Panc1 (cell line): ENCODE results near the gene SOX11. TPM values are rescaled to one million over a fixed set of nuclear protein-coding genes. Genes with fewer than 3 reads are reported as not detected.

Experiments
- ATAC-seq: fragments of 200-7000 bp; cut with Tn5 transposase; 2 replicates; pipeline ENCODE4 v1.9.1; 2020; ENCODE audit warnings: mild to moderate bottlenecking, moderate library complexity
- BruUV-seq: library from RNA; stranded (reverse); fragments of 400-500 nt; replicated peaks from 2 replicates; lab custom pipeline; 2021; lab: Mats Ljungman, UMichigan
- CTCF ChIA-PET: fragments of 300-600 bp; sonication (Branson Sonifier 250); formaldehyde crosslinking; loops from one replicate; lab custom pipeline; 2022; ENCODE audit warnings: antibody characterized with exemption; lab: Charles Lee
- POLR2A ChIA-PET: fragments of 300-600 bp; sonication (Branson Sonifier 250); formaldehyde crosslinking; loops from one replicate; lab custom pipeline; 2022; ENCODE audit warnings: antibody characterized with exemption; lab: Charles Lee
- DNase-seq: peaks from one replicate; pipeline ENCODE4 v3.0.0-alpha.2; 2010; ENCODE audit warnings: low read depth, low spot score
- H3K27ac ChIP-seq: 2 replicates; pipeline ENCODE4 v1.5.1; 2011; ENCODE audit warnings: mild to moderate bottlenecking, low read length, inconsistent platforms
- H3K27me3 ChIP-seq: fragments of 200-500 bp; sonication (Bioruptor generic); 2 replicates; pipeline ENCODE4 v1.6.0; 2014; ENCODE audit warnings: low read length, inconsistent platforms; ENCODE audit not compliant: control insufficient read depth, insufficient read depth
- H3K36me3 ChIP-seq: fragments of 200-500 bp; sonication (Bioruptor generic); 2 replicates; pipeline ENCODE4 v1.5.1; 2014; ENCODE audit warnings: inconsistent platforms, mild to moderate bottlenecking, low read length, moderate library complexity; ENCODE audit not compliant: control insufficient read depth, insufficient read depth
- H3K4me1 ChIP-seq: 2 replicates; pipeline ENCODE4 v1.5.1; 2011; ENCODE audit warnings: inconsistent platforms, mild to moderate bottlenecking, low read length, moderate library complexity; ENCODE audit not compliant: control insufficient read depth, insufficient read depth
- H3K4me3 ChIP-seq, 2 experiments: 2 replicates each; pipeline ENCODE4 v1.5.1; 2011 to 2012; ENCODE audit warnings: low read depth in 2 of 2, low read length in 2 of 2, mild to moderate bottlenecking in 2 of 2, inconsistent platforms in 1 of 2, moderate library complexity in 1 of 2
- H3K9me3 ChIP-seq: fragments of 200-500 bp; sonication (Bioruptor generic); 2 replicates; pipeline ENCODE4 v1.5.1; 2014; ENCODE audit warnings: low read depth, mild to moderate bottlenecking, inconsistent platforms, low read length, moderate library complexity; ENCODE audit not compliant: control insufficient read depth, insufficient read depth
- POLR2AphosphoS5 ChIP-seq: IDR thresholded peaks from 2 replicates; pipeline ENCODE4 v1.6.1; 2012; ENCODE audit warnings: mild to moderate bottlenecking, low read depth, low read length, moderate library complexity
- SIN3A ChIP-seq: IDR thresholded peaks from 2 replicates; pipeline ENCODE4 v1.6.1; 2012; ENCODE audit warnings: low read depth, mild to moderate bottlenecking, low read length, moderate library complexity, borderline replicate concordance; ENCODE audit not compliant: insufficient read depth
- TCF7L2 ChIP-seq: IDR thresholded peaks from 2 replicates; pipeline ENCODE4 v1.6.1; 2011; ENCODE audit warnings: mild to moderate bottlenecking, low read depth, low read length, inconsistent platforms
- in situ Hi-C: cut with HindIII; loops from 2 replicates; pipeline ENCODE4 v1.10.0; 2016; ENCODE audit warnings: low sequenced_read_pairs, low pct_unique_long_range_greater_than_20kb
- intact Hi-C: fragments of 100-400 bp; cut with micrococcal nuclease; formaldehyde crosslinking; loops from one replicate; pipeline ENCODE4 v1.10.0; 2022; ENCODE audit not compliant: unreplicated experiment
- total RNA-seq: library from RNA; stranded (reverse); gene quantifications from one replicate; pipeline ENCODE4 v1.2.1, GENCODE V29; 2021; ENCODE audit not compliant: unreplicated experiment
- TF ChIP-seq, protein P1 (sequence below): fragments of 450-650 bp; IDR thresholded peaks from 2 replicates; pipeline ENCODE4 v1.5.1; 2017; ENCODE audit warnings: mild to moderate bottlenecking
- TF ChIP-seq, protein P2 (sequence below), 2 experiments: IDR thresholded peaks; 2 replicates each; pipeline ENCODE4 v1.6.1; 2011 to 2012; ENCODE audit warnings: low read depth in 2 of 2, control low read depth in 1 of 2, low read length in 1 of 2, mild to moderate bottlenecking in 1 of 2, moderate library complexity in 1 of 2; ENCODE audit not compliant: insufficient read depth in 1 of 2

Gene SOX11
- total RNA-seq, 1 experiment from 2014 or later: not detected

- Histone ChIP-seq H3K4me1 (no peaks in the 10 kb centered on the region), H3K27ac (no peak overlapping the region), H3K4me3 (no peak overlapping the region), H3K36me3 (no peaks in the 10 kb centered on the region), H3K27me3 (no peaks in the 10 kb centered on the region), H3K9me3 (no peaks in the 10 kb centered on the region)
- intact Hi-C loops: no loop called here
- CTCF ChIA-PET: no interaction called here
- POLR2A ChIA-PET: no interaction called here
- no peak for TF ChIP-seq POLR2AphosphoS5
- TF ChIP-seq TCF7L2: no peak
- TF ChIP-seq, protein P1, sequence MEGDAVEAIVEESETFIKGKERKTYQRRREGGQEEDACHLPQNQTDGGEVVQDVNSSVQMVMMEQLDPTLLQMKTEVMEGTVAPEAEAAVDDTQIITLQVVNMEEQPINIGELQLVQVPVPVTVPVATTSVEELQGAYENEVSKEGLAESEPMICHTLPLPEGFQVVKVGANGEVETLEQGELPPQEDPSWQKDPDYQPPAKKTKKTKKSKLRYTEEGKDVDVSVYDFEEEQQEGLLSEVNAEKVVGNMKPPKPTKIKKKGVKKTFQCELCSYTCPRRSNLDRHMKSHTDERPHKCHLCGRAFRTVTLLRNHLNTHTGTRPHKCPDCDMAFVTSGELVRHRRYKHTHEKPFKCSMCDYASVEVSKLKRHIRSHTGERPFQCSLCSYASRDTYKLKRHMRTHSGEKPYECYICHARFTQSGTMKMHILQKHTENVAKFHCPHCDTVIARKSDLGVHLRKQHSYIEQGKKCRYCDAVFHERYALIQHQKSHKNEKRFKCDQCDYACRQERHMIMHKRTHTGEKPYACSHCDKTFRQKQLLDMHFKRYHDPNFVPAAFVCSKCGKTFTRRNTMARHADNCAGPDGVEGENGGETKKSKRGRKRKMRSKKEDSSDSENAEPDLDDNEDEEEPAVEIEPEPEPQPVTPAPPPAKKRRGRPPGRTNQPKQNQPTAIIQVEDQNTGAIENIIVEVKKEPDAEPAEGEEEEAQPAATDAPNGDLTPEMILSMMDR: no peak
- TF ChIP-seq SIN3A: no peak
- TF ChIP-seq, protein P2, sequence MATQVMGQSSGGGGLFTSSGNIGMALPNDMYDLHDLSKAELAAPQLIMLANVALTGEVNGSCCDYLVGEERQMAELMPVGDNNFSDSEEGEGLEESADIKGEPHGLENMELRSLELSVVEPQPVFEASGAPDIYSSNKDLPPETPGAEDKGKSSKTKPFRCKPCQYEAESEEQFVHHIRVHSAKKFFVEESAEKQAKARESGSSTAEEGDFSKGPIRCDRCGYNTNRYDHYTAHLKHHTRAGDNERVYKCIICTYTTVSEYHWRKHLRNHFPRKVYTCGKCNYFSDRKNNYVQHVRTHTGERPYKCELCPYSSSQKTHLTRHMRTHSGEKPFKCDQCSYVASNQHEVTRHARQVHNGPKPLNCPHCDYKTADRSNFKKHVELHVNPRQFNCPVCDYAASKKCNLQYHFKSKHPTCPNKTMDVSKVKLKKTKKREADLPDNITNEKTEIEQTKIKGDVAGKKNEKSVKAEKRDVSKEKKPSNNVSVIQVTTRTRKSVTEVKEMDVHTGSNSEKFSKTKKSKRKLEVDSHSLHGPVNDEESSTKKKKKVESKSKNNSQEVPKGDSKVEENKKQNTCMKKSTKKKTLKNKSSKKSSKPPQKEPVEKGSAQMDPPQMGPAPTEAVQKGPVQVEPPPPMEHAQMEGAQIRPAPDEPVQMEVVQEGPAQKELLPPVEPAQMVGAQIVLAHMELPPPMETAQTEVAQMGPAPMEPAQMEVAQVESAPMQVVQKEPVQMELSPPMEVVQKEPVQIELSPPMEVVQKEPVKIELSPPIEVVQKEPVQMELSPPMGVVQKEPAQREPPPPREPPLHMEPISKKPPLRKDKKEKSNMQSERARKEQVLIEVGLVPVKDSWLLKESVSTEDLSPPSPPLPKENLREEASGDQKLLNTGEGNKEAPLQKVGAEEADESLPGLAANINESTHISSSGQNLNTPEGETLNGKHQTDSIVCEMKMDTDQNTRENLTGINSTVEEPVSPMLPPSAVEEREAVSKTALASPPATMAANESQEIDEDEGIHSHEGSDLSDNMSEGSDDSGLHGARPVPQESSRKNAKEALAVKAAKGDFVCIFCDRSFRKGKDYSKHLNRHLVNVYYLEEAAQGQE (IDR thresholded peaks at IDR 0.05; ENCODE audit: insufficient read depth in 1 of 2, low read depth in 2 of 2, low read length in 1 of 2): no peak
- ATAC-seq (no peak), DNase-seq (no peak)
- in situ Hi-C loops: no loop called here
- BruUV-seq: no TSS peak
These were observed 48.6 kb downstream of the SOX11 start for GRCh38 chr2:5740817-5741216.

DNA sequence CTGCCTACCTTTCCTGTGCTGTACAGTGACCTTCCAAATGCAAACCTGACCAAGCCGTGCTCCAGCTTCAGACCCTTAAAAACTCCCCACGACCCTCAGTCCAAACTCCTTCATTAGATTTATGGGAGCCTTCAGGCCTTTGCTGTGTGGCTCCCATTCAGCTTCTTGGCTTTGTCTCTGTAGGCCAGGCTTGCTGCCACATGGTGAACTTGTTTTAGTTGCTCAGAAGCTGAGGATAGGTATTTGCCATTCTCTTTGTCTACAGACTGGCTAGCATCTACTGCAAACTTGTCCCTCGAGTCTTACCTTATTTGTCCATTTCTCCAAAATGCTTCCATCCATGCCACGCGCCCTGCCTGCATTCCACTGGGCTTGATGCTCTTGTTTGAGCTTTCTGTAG, 49.1 kb downstream of the SOX11 start:
- CTCF ChIA-PET: no interaction called here

More for the DNA sequence above, 49.1 kb downstream of the SOX11 start:
- in situ Hi-C loops: no loop called here
- no peaks in the 10 kb centered on the region for H3K4me1 ChIP-seq
- DNase-seq: no peak
- no TSS peak for BruUV-seq
- H3K4me3 ChIP-seq: no peak overlapping the region
- H3K9me3 ChIP-seq: no peaks in the 10 kb centered on the region
- TF ChIP-seq, protein P1: no peak
- no peak for TF ChIP-seq SIN3A
- TF ChIP-seq, protein P2 (IDR thresholded peaks at IDR 0.05; ENCODE audit: insufficient read depth in 1 of 2, low read depth in 2 of 2, low read length in 1 of 2): no peak
- TF ChIP-seq POLR2AphosphoS5: no peak
- TF ChIP-seq TCF7L2: no peak
- POLR2A ChIA-PET: no interaction called here
- H3K27ac ChIP-seq: no peak overlapping the region
- no peaks in the 10 kb centered on the region for H3K27me3 ChIP-seq
- no peak for ATAC-seq
- intact Hi-C loops: no loop called here
- H3K36me3 ChIP-seq: no peaks in the 10 kb centered on the region
